Loucy (cell line): ENCODE results near the gene RHBDF2.

ENCODE experiments used
- H2AFZ ChIP-seq: fragments of 200-600 bp; sonication (generic); 2 replicates; pipeline ENCODE4 v1.6.0; 2016; ENCODE audit warnings: antibody characterized with exemption, mild to moderate bottlenecking, low read length, moderate library complexity
- H3F3A ChIP-seq: fragments of 200-600 bp; 2 replicates; pipeline ENCODE4 v1.6.0; 2016; ENCODE audit warnings: antibody characterized with exemption, low read depth, mild to moderate bottlenecking
- H3K27me3 ChIP-seq: fragments of 200-600 bp; sonication (generic); 2 replicates; pipeline ENCODE4 v1.6.1; 2014; ENCODE audit warnings: low read length, mild to moderate bottlenecking; ENCODE audit not compliant: insufficient read depth, poor library complexity, severe bottlenecking
- H3K36me3 ChIP-seq: fragments of 200-600 bp; sonication (generic); 2 replicates; pipeline ENCODE4 v1.6.1; 2016; ENCODE audit warnings: low read length; ENCODE audit not compliant: insufficient read depth
- H3K4me1 ChIP-seq: fragments of 200-600 bp; sonication (generic); 2 replicates; pipeline ENCODE4 v1.5.1; 2014; ENCODE audit warnings: low read length, mild to moderate bottlenecking; ENCODE audit not compliant: insufficient read depth, poor library complexity, severe bottlenecking
- H3K4me2 ChIP-seq: fragments of 200-600 bp; sonication (generic); 2 replicates; pipeline ENCODE4 v1.6.0; 2014; ENCODE audit warnings: antibody characterized with exemption, low read length, low read depth, mild to moderate bottlenecking; ENCODE audit not compliant: poor library complexity, severe bottlenecking
- H3K4me3 ChIP-seq: fragments of 200-600 bp; sonication (generic); 2 replicates; pipeline ENCODE4 v1.5.1; 2014; ENCODE audit warnings: low read length, mild to moderate bottlenecking, mixed read lengths; ENCODE audit not compliant: poor library complexity, severe bottlenecking
- H3K79me2 ChIP-seq: fragments of 200-600 bp; sonication (generic); 2 replicates; pipeline ENCODE4 v1.6.1; 2014; ENCODE audit warnings: low read length; ENCODE audit not compliant: insufficient read depth
- H3K9ac ChIP-seq: fragments of 200-600 bp; sonication (generic); 2 replicates; pipeline ENCODE4 v1.6.0; 2014; ENCODE audit warnings: mild to moderate bottlenecking, low read depth, low read length, moderate library complexity; ENCODE audit not compliant: poor library complexity, severe bottlenecking
- H3K9me2 ChIP-seq: fragments of 200-600 bp; sonication (generic); replicated peaks from 2 replicates; pipeline ENCODE4 v1.6.1; 2016; ENCODE audit warnings: low read depth, low read length, mixed read lengths
- H3K9me3 ChIP-seq: fragments of 200-600 bp; sonication (generic); 2 replicates; pipeline ENCODE4 v1.6.1; 2014; ENCODE audit warnings: mild to moderate bottlenecking, antibody characterized with exemption, low read length, low read depth; ENCODE audit not compliant: insufficient read depth
- H4K20me1 ChIP-seq: fragments of 200-600 bp; sonication (generic); 2 replicates; pipeline ENCODE4 v1.6.0; 2014; ENCODE audit warnings: antibody characterized with exemption, low read length, mild to moderate bottlenecking; ENCODE audit not compliant: insufficient read depth, poor library complexity, severe bottlenecking
- CTCF ChIP-seq: fragments of 200-600 bp; sonication (generic); conservative IDR thresholded peaks from 2 replicates; pipeline ENCODE4 v1.5.1; 2014; ENCODE audit warnings: mild to moderate bottlenecking, antibody characterized with exemption, low read length
- EZH2phosphoT487 ChIP-seq: fragments of 200-600 bp; IDR thresholded peaks from 2 replicates; pipeline ENCODE4 v1.6.1; 2018; ENCODE audit warnings: antibody characterized with exemption, mild to moderate bottlenecking, moderate library complexity, borderline replicate concordance

Gene RHBDF2

GRCh38 chr17:76504117-76504516 is 2.9 kb upstream of the RHBDF2 start:
- Histone ChIP-seq H3K4me3 (no peak overlapping the region), H3K27me3 (no peaks in the 10 kb centered on the region), H3K36me3 (no peaks in the 10 kb centered on the region), H2AFZ (no peak overlapping the region), H3K4me2 (no peak overlapping the region), H3K9me2 (no peaks in the 10 kb centered on the region), H4K20me1 (no peaks in the 10 kb centered on the region), H3K4me1 (peaks cover 35% of the 10 kb centered on the region), H3K9me3 (no peaks in the 10 kb centered on the region), H3K9ac (no peak overlapping the region), H3K79me2 (no peaks in the 10 kb centered on the region), H3F3A (no peaks in the 10 kb centered on the region)
- peak; percentile 45 for TF ChIP-seq CTCF
- TF ChIP-seq EZH2phosphoT487 = no peak

DNA sequence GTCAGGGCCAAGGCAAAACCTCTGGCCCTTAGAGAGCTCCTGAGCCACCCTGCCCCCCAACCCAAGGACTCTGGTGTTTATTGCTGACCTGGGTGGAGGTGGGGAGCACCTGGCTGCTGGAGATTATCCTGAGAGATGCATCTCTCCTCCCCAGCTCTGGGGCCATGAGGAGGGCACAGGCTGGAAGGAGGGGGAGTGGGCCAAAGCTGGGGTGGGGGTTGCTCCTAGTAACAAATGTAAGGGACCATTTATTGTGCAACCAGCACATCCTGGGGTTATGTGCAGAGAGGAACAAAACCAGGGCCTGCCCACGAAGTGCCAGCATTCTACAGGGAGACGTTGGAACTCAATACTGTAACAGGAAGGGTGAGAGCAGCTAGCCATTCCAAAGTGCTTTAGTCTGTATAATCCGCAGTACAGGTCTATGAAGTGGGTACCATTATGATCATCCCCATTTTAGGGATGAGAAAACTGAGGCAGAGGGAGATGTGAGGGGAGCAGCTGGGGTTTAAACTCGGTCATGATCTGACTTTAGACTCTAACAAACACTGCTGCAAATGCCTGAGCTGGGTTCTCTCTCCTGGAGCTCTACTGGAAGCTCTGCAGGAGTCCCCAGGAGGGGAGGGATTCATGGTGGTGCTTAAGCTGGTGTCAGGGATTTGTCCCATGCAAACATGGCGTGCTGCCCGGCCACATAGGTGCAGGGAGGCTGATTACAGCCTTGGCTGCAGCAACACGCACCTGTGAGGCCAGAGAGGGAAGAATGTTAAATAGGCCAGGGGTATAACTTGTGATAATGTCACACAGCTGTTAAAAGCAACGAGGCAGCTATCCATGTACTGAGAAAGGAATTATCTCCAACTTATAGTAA is 1.4 kb upstream of the RHBDF2 start:
- Histone ChIP-seq H2AFZ (no peak overlapping the region), H3K79me2 (no peaks in the 10 kb centered on the region), H3K9me3 (no peaks in the 10 kb centered on the region), H3K4me2 (peak overlapping the region; percentile 70), H3F3A (no peaks in the 10 kb centered on the region), H3K9ac (no peak overlapping the region), H3K4me3 (no peak overlapping the region), H3K36me3 (no peaks in the 10 kb centered on the region), H4K20me1 (no peaks in the 10 kb centered on the region), H3K9me2 (no peaks in the 10 kb centered on the region), H3K27me3 (no peaks in the 10 kb centered on the region), H3K4me1 (peaks cover 37% of the 10 kb centered on the region)
- no peak for TF ChIP-seq CTCF
- TF ChIP-seq EZH2phosphoT487 = no peak

- H4K20me1 ChIP-seq = no peaks in the 10 kb centered on the region
- TF ChIP-seq CTCF = no peak
- no peak for TF ChIP-seq EZH2phosphoT487
- H3K79me2 ChIP-seq = no peaks in the 10 kb centered on the region
- H3K9ac ChIP-seq = peak overlapping the region; percentile 43
- no peaks in the 10 kb centered on the region for H3K27me3 ChIP-seq
- H3F3A ChIP-seq = no peaks in the 10 kb centered on the region
- H3K4me2 ChIP-seq = peak overlapping the region; percentile 70
- peak overlapping the region; percentile 11; the same call in 1 of the 2 replicates for H2AFZ ChIP-seq
- H3K9me3 ChIP-seq = no peaks in the 10 kb centered on the region
- H3K4me1 ChIP-seq = peaks cover 35% of the 10 kb centered on the region
- H3K9me2 ChIP-seq = no peaks in the 10 kb centered on the region
- H3K4me3 ChIP-seq = peak overlapping the region; percentile 81
- H3K36me3 ChIP-seq = no peaks in the 10 kb centered on the region
Measured at GRCh38 chr17:76501827-76502307, 644 bp upstream of the RHBDF2 start.
